ENCODE measurements around the gene PPP4R3C.
"Not testable (repeated sequence)": the region's sequence is repeated elsewhere in the genome, so short reads cannot be mapped to it uniquely, and the experiment has no call there.

PPP4R3C gene

GRCh38 chrX:27463187-27463586, at the start of gene PPP4R3C:
Gene PPP4R3C (minus strand): TSS chrX:27463341. CDS start chrX:27463296, 45 bp downstream.
- no peak for DNase-seq

DNA sequence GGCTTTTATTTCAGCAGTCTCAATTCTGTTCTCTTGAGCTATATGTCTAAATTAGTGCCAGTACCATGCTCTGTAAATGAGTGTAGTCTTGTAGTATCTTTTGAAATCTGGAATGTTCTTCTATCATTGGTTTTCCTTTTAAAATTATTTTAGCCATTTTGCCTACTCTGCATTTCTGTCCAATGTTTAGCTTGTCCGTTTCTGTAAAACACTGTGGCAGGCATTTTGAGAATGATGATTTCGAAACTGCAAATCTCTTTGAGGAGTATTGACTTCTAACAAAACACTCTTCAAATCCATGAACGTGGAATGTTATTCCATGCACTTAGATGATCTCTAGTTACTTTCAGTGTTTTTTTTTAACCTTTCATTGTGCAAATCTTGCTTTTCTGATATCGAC, 28.3 kb upstream of the PPP4R3C start:
- DNase-seq: no peak

- DNase-seq: no peak
Measured at GRCh38 chrX:27466051-27466450, 2.9 kb upstream of the PPP4R3C start.

GRCh38 chrX:27465036-27465435, 1.9 kb upstream of the PPP4R3C start:
- DNase-seq: no peak

GRCh38 chrX:27459129-27459528, 4.0 kb downstream of the PPP4R3C start:
- DNase-seq: not testable (repeated sequence)

GRCh38 chrX:27458544-27458943, 4.6 kb downstream of the PPP4R3C start:
- not testable (repeated sequence) for DNase-seq

DNA sequence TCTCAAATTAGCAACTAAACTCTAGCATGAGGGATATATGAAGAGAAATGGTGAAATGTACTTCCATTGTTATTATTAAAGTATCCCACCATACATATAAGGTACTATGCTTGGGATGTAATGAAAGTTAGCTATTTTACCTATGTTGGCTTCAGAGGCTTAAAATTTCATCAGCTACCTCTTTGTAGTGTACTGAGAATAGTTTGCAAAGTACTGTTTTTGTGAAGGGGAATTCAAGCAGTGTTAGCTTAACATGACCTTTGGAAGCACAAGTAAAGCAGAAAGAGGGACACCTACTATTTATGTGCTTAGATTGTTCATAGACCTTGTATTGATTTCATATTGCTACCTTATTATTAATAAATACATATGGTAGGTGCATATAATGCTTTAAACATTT, 11.8 kb downstream of the PPP4R3C start:
- DNase-seq: no peak

- no peak for DNase-seq
Measured at GRCh38 chrX:27446423-27446822, 16.7 kb downstream of the PPP4R3C start.

- no peak for DNase-seq
Measured at GRCh38 chrX:27445438-27445837, 17.7 kb downstream of the PPP4R3C start.

GRCh38 chrX:27444093-27444908, 18.8 kb downstream of the PPP4R3C start:
- DNase-seq: no peak

DNA sequence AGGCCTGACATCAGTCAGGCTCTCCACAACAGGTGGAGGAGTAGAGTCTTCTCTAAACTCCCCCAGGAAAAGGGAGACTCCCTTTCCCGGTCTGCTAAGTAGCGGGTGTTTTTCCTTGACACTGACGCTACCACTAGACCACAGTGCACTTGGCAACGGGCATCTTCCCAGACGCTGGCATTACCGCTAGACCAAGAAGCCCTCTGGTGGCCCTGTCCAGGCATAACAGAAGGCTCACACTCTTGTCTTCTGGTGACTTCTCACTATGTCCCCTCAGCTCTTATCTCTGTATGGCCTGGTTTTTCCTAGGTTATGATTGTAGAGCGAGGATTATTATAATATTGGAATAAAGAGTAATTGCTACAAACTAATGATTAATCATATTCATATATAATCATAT, 20.7 kb downstream of the PPP4R3C start:
- not testable (repeated sequence) for DNase-seq

- no peak for DNase-seq
Measured at GRCh38 chrX:27439771-27440170, 23.4 kb downstream of the PPP4R3C start.

GRCh38 chrX:27438937-27439336, 24.2 kb downstream of the PPP4R3C start:
- no peak for DNase-seq

DNA sequence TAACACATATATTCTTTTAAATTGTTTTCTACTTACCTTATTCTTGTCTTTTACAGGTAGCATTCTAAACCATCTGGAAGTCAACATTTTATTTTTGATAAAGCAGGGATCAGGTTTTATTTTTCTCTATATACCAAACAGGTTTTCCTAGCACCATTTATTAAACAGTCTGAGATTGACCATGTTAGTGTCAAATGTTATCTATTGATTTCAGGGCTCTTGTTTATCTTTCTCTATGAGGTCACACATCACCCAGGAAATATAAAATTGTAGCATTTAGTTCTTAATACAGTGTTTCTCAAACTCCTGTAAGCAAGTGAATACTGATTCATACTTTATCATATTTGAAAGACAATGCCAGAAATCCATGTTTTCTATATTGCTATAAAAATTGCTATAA, 28.1 kb downstream of the PPP4R3C start:
- no peak for DNase-seq
